GM12892 (cell line): Measurements from ENCODE around the gene OVCH1.
"Not testable (repeated sequence)": the region's sequence is repeated elsewhere in the genome, so short reads cannot be mapped to it uniquely, and the experiment has no call there.

Experiments
- DNase-seq: peaks from one replicate; pipeline ENCODE4 v3.0.0; 2011; ENCODE audit not compliant: insufficient read length
- FAIRE-seq: peaks from 2 replicates; lab custom pipeline; 2011; peaks lifted over from hg19 to GRCh38; lab: Jason Lieb, UNC
- POLR2A ChIP-seq: IDR thresholded peaks from 2 replicates; pipeline ENCODE4 v1.6.1; 2011; ENCODE audit warnings: low read depth, low read length, control low read depth
- POLR2AphosphoS5 ChIP-seq: IDR thresholded peaks from 2 replicates; pipeline ENCODE4 v1.6.1; 2011; ENCODE audit warnings: low read depth, low read length, control low read depth
- TAF1 ChIP-seq: IDR thresholded peaks from 2 replicates; pipeline ENCODE4 v1.6.1; 2011; ENCODE audit warnings: low read depth, mild to moderate bottlenecking, control low read depth, low read length, borderline replicate concordance

OVCH1 gene

DNA sequence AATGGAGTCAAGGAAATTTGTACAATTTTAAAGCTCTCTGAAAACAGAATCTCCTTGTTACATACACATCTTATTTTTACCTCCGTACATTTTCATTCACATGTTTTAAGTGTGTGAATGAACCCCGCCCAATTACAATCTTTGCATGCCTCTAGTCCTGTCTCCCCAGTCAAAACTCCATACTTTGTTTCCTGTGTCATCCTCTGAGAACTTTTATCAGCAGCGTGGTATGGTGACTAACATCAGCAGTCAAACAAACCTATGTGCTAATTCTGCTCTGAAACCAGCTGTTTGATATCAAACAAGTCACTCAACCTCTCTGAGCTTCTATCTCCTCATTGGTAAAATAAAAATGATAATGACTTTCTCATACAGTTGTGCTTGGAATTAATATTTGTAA is 100.7 kb downstream of the OVCH1 start:
- no peak for DNase-seq
- no peak for FAIRE-seq
- TF ChIP-seq TAF1 (no peak), POLR2A (no peak), POLR2AphosphoS5 (no peak)

DNA sequence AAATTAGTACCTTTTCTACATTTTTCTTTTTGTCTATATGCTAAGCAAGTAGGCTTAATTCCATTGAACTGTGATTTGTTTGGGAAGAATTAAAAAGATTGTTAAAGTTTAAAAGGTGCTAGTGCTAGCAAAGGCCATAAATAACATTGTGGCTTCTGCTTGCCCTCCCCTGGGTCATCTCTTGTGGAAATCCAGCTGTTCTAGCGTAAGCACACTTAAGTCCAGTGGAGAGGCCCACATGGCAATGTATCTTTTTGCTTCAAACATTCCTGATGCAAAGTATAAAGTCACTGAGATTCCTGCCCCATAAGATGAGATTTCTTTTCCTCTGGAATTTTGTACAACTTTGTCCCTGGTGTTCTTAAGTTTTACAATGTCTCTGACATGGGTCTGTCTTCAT is 102.1 kb downstream of the OVCH1 start:
- FAIRE-seq (no peak), DNase-seq (no peak)
- TF ChIP-seq POLR2AphosphoS5 = no peak
- no peak for TF ChIP-seq TAF1
- TF ChIP-seq POLR2A = no peak

DNA sequence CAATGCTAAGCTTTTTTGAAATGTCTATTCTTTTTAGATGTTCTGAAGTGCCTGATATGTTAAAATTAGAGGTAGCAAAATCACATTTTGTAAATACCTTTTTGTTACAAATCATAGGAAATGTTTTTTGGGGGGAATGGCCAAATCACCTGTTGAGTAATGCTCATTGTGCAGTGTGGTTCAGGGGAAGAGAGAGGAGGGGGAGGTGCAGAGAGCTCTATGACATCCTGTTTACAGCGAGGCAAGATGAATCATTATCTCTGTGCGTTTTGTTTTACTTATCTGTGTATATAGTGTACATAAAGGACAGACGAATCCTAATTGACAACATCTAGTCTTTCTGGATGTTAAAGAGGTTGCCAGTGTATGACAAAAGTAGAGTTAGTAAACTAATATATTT is 107.1 kb downstream of the OVCH1 start:
- FAIRE-seq, DNase-seq: not testable (repeated sequence)

DNA sequence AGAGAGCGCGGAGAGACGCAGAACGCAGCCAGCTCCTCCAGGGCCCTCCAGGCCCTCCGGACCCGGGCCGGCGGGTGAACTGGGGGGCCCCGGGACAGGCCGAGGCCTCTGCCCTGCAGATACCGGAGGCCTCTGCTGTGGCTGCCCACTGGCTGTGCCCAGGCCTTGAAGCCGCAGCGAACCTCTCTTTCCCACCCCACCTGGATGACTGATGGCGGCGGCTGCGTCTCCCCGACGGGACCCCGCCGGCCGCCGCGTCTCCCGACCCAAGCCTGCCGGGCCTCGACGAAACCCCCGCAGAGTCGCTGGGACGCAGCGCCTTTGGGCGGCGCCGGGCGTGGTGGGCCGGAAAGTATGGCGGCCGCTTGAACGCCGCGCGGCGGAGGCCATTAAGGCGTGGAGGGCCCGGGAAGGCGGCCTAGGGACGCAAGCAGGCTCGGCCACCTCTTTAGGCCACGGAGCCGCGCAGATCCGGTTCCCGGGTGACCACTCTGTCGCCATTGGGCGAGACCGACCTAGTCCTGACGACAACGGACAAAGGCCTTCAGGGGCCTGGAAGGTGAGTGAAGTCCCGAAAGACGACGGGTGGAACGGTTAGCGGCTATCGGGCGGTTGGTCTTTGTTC is 108.1 kb downstream of the OVCH1 start:
- DNase-seq (no peak), FAIRE-seq (no peak)
- no peak for TF ChIP-seq TAF1
- no peak for TF ChIP-seq POLR2A

DNA sequence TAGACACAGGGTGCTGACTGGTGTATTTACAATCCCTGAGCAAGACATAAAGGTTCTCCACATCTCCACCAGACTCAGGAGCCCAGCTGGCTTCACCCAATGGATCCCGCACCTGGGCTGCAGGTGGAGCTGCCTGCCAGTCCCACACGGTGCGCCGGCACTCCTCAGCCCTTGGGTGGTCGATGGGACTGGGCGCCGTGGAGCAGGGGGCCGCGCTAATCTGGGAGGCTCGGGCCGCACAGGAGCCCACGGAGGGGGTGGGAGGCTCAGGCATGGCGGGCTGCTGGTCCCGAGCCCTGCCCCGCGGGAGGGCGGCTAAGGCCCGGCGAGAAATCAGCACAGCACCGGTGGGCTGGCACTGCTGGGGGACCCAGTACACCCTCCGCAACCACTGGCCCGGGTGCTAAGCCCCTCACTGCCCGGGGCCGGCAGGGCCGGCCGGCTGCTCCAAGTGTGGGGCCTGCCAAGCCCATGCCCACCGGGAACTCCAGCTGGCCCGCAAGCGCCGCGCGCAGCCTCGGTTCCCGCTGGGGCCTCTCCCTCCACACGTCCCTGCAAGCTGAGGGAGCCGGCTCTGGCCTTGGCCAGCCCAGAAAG is 111.3 kb downstream of the OVCH1 start:
- not testable (repeated sequence) for FAIRE-seq, DNase-seq

DNA sequence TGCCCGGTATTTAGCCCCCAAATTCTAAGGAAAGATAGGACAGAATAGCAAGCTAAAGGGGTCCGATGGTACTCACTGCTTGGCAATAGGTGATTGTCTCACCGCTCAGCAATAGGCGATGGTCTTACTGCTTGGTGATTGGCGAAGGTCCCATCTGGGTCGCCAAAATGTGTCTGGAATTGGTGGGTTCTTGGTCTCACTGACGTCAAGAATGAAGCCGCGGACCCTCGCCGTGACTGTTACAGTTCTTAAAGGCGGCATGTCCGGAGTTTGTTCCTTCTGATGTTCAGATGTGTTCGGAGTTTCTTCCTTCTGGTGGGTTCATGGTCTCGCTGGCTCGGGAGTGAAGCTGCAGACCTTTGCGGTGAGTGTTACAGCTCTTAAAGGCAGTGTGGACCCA is 112.3 kb downstream of the OVCH1 start:
- DNase-seq, FAIRE-seq: not testable (repeated sequence)

DNA sequence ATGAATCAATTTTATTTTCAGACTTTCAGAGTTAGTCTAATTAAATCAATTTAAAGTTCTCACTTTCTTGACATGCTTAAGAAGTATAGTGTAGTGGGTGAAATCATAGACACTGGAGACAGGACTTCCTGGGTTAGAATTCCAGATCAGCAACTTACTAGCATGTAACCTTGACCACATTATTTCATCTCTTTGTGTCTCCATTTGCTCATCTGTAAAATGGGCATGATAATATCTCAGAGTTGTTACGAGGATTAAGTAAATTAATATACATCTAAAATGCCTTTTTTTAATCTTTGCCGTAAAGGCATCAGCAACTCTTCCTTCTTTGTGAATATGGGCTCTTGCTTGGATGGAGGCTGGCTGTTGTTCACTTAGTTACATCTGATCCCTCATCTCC is 115.2 kb downstream of the OVCH1 start:
- no peak for DNase-seq
- FAIRE-seq = no peak
- TF ChIP-seq POLR2AphosphoS5 (no peak), POLR2A (no peak), TAF1 (no peak)

DNA sequence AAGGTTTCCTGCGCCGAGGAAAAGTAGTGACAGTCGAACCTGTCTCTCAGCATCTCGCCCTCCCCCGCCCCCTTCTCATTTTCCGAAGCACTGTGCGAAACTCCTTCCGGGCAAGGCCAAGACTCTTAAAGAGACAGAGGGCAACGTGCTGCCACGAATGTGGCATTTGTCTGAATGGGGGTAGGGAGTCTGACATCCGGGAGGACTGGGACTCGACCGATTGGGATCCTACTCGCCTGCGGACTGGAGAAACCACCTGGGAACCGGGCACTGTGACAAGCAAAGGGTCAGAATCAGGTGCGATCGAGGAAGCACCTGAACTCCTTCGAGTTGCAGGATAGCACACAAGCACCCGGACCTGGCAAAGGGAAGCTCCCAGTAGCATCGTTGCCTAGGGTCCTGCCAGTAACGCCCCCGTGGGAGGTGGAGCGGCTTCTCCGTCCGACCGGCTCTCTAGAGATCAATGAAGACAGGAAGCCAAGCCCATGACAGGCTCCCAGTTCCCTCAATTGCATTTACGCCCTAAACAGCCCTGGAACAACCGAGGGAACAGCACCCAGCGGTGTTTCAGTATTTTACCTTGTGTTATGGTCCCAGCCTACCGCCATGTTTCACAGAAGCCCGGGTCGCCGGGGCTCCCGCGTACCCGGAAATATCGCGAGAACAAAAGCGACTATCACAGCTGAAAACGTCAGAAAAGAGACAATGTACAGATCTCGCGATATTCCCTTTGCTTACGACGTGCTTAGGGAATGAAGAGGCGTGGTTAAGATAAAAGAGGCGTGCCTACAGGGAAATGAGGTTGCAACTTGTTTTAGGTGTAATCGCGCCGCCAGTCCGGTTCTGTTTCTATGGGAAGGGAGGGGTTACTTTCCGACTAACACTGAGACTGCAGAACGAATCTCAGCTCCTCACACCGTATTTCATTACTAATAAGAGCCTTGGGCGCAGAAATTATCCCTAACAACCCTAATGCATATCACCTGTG is 116.7 kb downstream of the OVCH1 start, which contains the start of gene ERGIC2:
Gene ERGIC2, minus strand, starts transcription at position 637 of the 988 bp plus-strand sequence. CDS start 9,539 bp downstream, outside the sequence.
- peak; percentile 89 for FAIRE-seq
- peak; percentile 47 for DNase-seq
- TF ChIP-seq POLR2AphosphoS5 (peak; percentile 83), POLR2A (peak; percentile 56), TAF1 (peak; percentile 55)
